ENCODE results near the gene SCYGR4.

- no peak for TF ChIP-seq EZH2 (IDR thresholded peaks at IDR 0.05; ENCODE audit: borderline replicate concordance, control insufficient read depth, low read depth, low read length)
- no peak for TF ChIP-seq MAX (IDR thresholded peaks at IDR 0.05; ENCODE audit: low read depth, low read length)
- no peak for TF ChIP-seq GABPA (IDR thresholded peaks at IDR 0.05; ENCODE audit: low read depth)
- TF ChIP-seq POLR2A (IDR thresholded peaks at IDR 0.05; ENCODE audit: low read depth, low read length), result no peak
- TF ChIP-seq SIN3A (IDR thresholded peaks at IDR 0.05; ENCODE audit: low read depth, low read length), result no peak
- TF ChIP-seq KAT2A (conservative IDR thresholded peaks at IDR 0.05; ENCODE audit: control insufficient read depth, low read depth, low read length), result no peak
- TF ChIP-seq CHD1 (IDR thresholded peaks at IDR 0.05; ENCODE audit: low read depth, low read length), result no peak
- no peak for TF ChIP-seq SUZ12 (IDR thresholded peaks at IDR 0.05; ENCODE audit: unreplicated experiment)
- no peak for TF ChIP-seq NFIC (IDR thresholded peaks at IDR 0.05; ENCODE audit: low read depth, low read length)
- no peak for TF ChIP-seq HDGF (IDR thresholded peaks at IDR 0.05)
- TF ChIP-seq CBX5 (IDR thresholded peaks at IDR 0.05; ENCODE audit: low read depth), result no peak
- TF ChIP-seq, protein P1, sequence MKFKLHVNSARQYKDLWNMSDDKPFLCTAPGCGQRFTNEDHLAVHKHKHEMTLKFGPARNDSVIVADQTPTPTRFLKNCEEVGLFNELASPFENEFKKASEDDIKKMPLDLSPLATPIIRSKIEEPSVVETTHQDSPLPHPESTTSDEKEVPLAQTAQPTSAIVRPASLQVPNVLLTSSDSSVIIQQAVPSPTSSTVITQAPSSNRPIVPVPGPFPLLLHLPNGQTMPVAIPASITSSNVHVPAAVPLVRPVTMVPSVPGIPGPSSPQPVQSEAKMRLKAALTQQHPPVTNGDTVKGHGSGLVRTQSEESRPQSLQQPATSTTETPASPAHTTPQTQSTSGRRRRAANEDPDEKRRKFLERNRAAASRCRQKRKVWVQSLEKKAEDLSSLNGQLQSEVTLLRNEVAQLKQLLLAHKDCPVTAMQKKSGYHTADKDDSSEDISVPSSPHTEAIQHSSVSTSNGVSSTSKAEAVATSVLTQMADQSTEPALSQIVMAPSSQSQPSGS (IDR thresholded peaks at IDR 0.05; ENCODE audit: low read length), result no peak
Observed at GRCh38 chr2:227642656-227643055, 25.4 kb downstream of the SCYGR4 start.

All from GM12878 (cell line).